ENCODE measurements around the gene EMX2.

Gene EMX2

GRCh38 chr10:117511601-117512390 is 30.8 kb upstream of the EMX2 start:
- H3K4me3 ChIP-seq (ENCODE audit: low read length), result no peak overlapping the region
- no peak for TF ChIP-seq ZNF274 (IDR thresholded peaks at IDR 0.05; ENCODE audit: low read depth, low read length)

DNA sequence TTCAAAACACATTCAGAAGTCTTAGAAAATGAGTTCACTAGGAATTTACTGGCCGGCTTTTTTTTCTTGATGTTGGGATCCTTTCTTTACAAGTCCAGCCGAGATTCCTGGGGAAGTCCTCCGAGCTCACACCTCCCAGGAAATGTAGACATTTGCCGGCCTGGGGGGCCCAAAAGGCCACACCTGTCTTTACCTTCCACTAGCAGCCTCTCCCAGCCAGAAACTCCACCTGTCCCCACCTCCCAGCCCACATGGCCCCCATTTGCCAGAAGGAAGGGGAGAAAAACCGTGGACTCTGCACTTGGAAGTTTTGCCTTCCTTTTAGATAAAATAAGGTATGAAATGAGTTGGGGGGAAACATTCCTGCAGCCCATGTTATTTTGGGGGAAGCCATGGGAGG is 27.6 kb upstream of the EMX2 start:
- H3K4me3 ChIP-seq (ENCODE audit: low read length), result no peak overlapping the region
- TF ChIP-seq ZNF274 (IDR thresholded peaks at IDR 0.05; ENCODE audit: low read depth, low read length), result no peak

DNA sequence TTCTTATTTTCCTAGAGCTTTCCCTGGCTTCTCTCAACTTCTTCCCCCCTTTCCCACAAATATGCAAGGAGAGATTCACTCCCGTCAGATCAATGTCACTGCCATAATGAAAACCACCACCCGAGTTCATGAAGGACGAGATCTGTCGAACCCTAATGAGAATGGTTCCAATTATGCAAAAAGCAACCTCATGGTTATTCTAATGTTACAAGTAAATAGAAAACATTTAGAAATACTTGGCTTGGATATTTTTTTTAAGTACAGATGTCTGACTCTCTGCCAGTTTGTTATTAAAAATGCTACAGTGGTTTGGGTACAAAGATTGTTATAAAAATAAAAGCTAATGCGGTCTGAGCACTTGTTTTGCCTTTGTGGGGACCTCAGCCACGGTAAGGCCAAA is 25.9 kb upstream of the EMX2 start:
- no peak for TF ChIP-seq ZNF274 (IDR thresholded peaks at IDR 0.05; ENCODE audit: low read depth, low read length)
- no peak overlapping the region for H3K4me3 ChIP-seq (ENCODE audit: low read length)

DNA sequence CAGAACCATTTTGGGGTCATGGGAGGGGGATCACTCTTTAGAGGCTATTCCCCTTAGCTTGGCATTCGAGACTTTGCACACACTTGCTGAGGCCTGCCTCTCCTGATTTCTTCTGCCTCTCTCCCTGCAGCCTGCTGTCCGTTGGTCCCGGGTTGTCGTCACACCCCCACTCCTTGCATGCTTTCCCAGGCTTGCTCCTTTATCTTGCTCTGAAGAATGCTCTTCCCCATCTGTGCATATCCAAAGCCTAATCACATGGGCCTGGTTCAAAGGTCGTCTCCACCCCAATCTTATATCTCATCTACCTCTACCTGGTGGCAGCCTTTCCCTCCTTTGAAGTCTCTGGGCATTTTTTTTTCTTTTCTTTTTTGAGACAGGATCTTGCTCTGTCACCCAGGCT is 24.3 kb upstream of the EMX2 start:
- H3K4me3 ChIP-seq (ENCODE audit: low read length), result no peak overlapping the region
- TF ChIP-seq ZNF274 (IDR thresholded peaks at IDR 0.05; ENCODE audit: low read depth, low read length), result no peak

GRCh38 chr10:117519286-117519685 is 23.3 kb upstream of the EMX2 start:
- H3K4me3 ChIP-seq (ENCODE audit: low read length), result no peak overlapping the region
- TF ChIP-seq ZNF274 (IDR thresholded peaks at IDR 0.05; ENCODE audit: low read depth, low read length), result no peak

DNA sequence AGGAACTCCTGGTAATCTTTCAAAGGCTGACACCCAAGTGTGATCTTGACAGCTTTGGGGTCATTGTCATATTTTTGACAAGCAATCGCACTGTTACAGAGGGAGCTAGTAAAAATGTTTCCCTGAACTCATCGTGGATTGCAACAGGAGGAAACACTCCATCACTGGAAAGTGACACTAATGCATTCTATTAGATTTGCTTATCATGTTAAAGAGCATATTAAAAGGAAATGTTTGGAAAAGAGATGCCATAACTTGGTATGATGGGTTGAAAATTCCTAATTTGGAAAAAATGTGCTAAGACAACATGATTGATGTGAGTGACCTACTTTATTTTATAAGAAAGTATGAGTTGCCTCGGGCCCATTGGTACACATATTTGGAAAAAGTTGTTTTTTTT is 22.7 kb upstream of the EMX2 start:
- no peak overlapping the region for H3K4me3 ChIP-seq (ENCODE audit: low read length)
- TF ChIP-seq ZNF274 (IDR thresholded peaks at IDR 0.05; ENCODE audit: low read depth, low read length), result no peak

GRCh38 chr10:117530791-117531190 is 11.8 kb upstream of the EMX2 start:
- no peak for TF ChIP-seq ZNF274 (IDR thresholded peaks at IDR 0.05; ENCODE audit: low read depth, low read length)
- H3K4me3 ChIP-seq (ENCODE audit: low read length), result no peak overlapping the region

DNA sequence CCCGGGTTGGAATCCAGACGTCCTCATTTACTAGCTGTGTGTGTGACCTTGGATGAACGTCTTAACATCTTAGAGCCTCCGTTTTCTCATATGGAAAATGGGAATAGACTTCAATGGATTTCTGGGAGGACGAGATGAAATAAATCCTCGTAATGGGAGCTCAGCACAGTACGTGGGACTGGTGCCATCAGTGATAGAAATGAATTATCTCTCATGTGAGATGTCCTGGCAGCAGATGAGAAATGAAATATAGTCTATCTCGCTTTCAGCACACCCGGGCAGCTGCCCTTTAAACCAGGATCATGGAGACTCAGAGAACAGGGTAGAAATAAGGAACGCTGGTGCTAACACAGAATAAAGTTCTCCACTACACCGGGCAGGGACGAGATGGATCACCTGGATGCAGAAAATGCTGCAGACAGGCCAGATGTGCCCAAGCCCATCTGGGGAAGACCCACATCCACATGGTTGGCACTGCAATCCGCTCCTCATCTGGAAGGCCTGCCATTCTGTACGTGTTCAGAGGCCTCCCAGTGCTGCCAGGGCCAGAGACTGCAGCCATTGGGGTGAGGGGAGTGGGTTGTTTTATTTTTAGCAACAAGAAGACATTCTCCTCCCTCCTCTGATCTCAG is 11.1 kb upstream of the EMX2 start:
- H3K4me3 ChIP-seq (ENCODE audit: low read length), result no peak overlapping the region
- no peak for TF ChIP-seq ZNF274 (IDR thresholded peaks at IDR 0.05; ENCODE audit: low read depth, low read length)

DNA sequence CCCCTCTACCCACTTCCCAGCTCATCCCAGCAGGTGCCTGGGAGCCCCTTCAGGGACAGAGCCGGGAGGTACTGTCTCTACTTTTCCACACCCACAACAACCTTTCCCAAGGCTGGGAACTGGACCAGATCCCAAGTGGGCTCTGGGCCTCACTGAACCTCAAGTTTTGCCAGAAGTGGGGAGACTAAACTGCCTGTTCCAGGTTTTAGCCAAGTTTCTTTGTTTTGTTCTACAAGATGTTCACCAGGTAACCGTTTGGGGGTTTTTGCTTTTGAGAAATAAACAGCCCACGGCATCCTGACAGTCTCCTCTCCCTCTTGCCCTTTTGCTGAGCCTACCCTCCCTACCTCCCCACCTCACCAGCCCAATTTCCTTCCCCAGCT is 10.6 kb upstream of the EMX2 start:
- no peak overlapping the region for H3K4me3 ChIP-seq (ENCODE audit: low read length)
- TF ChIP-seq ZNF274 (IDR thresholded peaks at IDR 0.05; ENCODE audit: low read depth, low read length), result no peak

- no peak overlapping the region for H3K4me3 ChIP-seq (ENCODE audit: low read length)
- TF ChIP-seq ZNF274 (IDR thresholded peaks at IDR 0.05; ENCODE audit: low read depth, low read length), result no peak
These were observed 10.0 kb upstream of the EMX2 start for GRCh38 chr10:117532451-117533107.

- H3K4me3 ChIP-seq (ENCODE audit: low read length), result no peak overlapping the region
- no peak for TF ChIP-seq ZNF274 (IDR thresholded peaks at IDR 0.05; ENCODE audit: low read depth, low read length)
These were observed 8.9 kb upstream of the EMX2 start for GRCh38 chr10:117533507-117534281.

DNA sequence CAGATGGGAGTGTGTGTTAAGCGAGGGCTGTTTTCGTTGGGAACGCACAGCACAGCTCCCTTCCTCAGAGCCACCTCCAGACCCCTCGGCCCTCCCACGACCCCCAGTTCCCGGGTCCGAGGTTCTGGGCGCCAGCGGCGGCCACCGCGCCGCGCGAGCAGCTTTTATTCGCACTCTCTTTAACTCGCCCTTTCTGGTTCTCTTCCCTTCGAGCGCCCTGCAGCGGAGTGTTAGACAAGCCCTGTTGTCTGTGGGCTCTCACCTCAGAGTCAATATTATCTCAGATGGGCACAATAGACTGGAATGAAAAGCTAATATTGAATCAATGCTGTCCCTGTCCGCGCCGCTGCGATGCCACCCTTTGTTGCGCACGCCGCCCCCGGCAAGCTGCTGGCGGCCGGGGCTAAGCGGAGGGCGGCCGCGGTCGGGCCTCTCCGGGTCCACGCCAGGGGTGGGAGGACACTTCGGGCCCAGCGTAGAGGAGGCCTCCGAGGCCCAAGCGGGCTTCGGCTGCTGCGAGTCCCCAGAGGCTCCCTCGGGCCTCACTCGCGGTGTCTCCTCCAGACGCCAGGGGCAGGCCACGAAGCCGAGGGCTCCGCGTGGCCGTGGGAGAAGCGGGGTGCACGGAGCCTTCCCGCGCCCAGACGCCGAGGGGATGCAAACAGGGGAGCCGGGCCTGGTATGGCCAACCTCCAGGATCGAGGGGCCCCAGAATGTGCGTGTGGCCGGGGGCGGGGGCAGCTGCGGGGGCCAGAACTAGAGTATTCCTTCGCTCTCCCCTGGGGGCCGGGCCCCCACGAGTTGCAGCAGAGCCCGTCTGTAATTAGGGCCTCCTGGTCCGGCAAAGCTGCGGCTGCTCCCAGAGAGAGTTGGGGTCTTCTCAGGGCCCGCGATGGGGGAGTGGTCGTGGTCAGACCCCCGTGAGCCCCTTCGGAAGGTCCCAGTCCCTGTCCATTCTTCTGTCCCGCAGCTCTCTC is 7.9 kb upstream of the EMX2 start:
- no peak overlapping the region for H3K4me3 ChIP-seq (ENCODE audit: low read length)
- TF ChIP-seq ZNF274 (IDR thresholded peaks at IDR 0.05; ENCODE audit: low read depth, low read length), result no peak

DNA sequence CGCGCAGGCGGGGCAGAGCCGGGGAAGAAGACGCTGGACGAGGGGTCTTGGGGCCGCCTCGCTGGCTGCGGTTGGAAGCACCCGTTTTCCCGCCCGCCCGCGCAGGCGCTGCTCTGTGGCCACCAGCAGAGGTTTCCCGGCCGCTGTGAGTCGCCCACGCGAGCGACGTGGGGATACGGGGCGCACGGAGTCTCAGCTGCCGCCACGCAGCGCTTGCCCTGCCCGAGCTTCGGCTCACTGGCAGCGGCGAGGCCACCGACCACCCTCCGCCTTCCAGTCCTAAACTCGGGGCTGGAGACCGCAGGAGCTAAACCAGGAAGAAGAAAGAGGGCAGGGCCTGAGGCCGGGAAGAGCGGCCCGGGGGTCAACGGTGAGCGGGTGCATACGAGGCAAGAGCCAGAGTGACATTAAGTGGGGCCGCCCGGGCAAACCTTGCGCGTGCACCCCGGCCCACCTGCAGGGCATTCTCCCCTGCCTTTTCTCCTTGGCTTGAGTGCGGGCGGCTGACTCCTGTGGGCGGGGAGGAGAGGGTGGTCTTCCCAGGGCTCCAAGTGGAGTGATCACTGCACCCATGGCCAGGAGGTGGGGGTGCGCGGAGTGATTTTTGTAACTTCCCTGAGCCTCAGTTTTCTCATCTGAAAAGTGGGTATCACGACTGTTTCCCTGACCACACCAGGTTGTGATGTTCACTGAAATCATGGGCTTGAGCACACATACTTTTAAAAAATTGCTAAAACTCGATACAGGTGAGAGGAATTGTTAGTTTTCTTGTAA is 7.1 kb upstream of the EMX2 start:
- TF ChIP-seq ZNF274 (IDR thresholded peaks at IDR 0.05; ENCODE audit: low read depth, low read length), result no peak
- H3K4me3 ChIP-seq (ENCODE audit: low read length), result no peak overlapping the region
